Nephron progenitor cell (in vitro differentiated cells): Measurements from ENCODE around the gene SPDEF.

Source experiments
- DNase-seq: peaks from one replicate; pipeline ENCODE4 v3.0.0; 2021
- H3K27ac Mint-ChIP-seq: 2 replicates; pipeline ENCODE4 v1.8.0; 2021; ENCODE audit warnings: mild to moderate bottlenecking, moderate library complexity, mixed read lengths
- H3K27me3 Mint-ChIP-seq: 2 replicates; pipeline ENCODE4 v1.8.0; 2021; ENCODE audit warnings: mild to moderate bottlenecking, low read depth, mixed read lengths; ENCODE audit not compliant: poor library complexity
- H3K36me3 Mint-ChIP-seq: 2 replicates; pipeline ENCODE4 v1.8.0; 2021; ENCODE audit warnings: low read depth, mixed read lengths
- H3K4me1 Mint-ChIP-seq: 2 replicates; pipeline ENCODE4 v1.8.0; 2021; ENCODE audit warnings: mixed read lengths
- H3K4me3 Mint-ChIP-seq: 2 replicates; pipeline ENCODE4 v1.8.0; 2021; ENCODE audit warnings: mild to moderate bottlenecking, moderate library complexity, mixed read lengths
- H3K9me3 Mint-ChIP-seq: 2 replicates; pipeline ENCODE4 v1.8.0; 2021; ENCODE audit warnings: mild to moderate bottlenecking, moderate library complexity, mixed read lengths
- CTCF ChIP-seq: fragments of 200-600 bp; sonication (generic); IDR thresholded peaks from 2 replicates; pipeline ENCODE4 v1.5.0; 2021; ENCODE audit warnings: antibody characterized with exemption

Gene SPDEF

GRCh38 chr6:34570066-34570833, 14.1 kb upstream of the SPDEF start:
- peaks cover 7% of the 10 kb centered on the region for H3K27me3 Mint-ChIP-seq
- H3K27ac Mint-ChIP-seq, result peak overlapping the region; percentile 9
- H3K4me1 Mint-ChIP-seq, result peaks cover 45% of the 10 kb centered on the region

GRCh38 chr6:34569361-34569973, 13.3 kb upstream of the SPDEF start:
- Mint-ChIP-seq H3K4me1 (peaks cover 41% of the 10 kb centered on the region), H3K4me3 (no peak overlapping the region), H3K9me3 (no peaks in the 10 kb centered on the region), H3K36me3 (no peaks in the 10 kb centered on the region), H3K27ac (no peak overlapping the region), H3K27me3 (peaks cover 7% of the 10 kb centered on the region)
- DNase-seq, result no peak
- TF ChIP-seq CTCF, result no peak

More at GRCh38 chr6:34570066-34570833, 14.1 kb upstream of the SPDEF start:
- H3K36me3 Mint-ChIP-seq, result no peaks in the 10 kb centered on the region
- no peak overlapping the region for H3K4me3 Mint-ChIP-seq
- no peak for TF ChIP-seq CTCF
- no peak for DNase-seq
- no peaks in the 10 kb centered on the region for H3K9me3 Mint-ChIP-seq

GRCh38 chr6:34568341-34569201, 12.4 kb upstream of the SPDEF start:
- no peak for TF ChIP-seq CTCF
- H3K4me1 Mint-ChIP-seq, result peaks cover 41% of the 10 kb centered on the region
- H3K27ac Mint-ChIP-seq, result peak overlapping the region; percentile 51
- H3K9me3 Mint-ChIP-seq, result no peaks in the 10 kb centered on the region
- DNase-seq, result no peak
- H3K36me3 Mint-ChIP-seq, result no peaks in the 10 kb centered on the region
- peaks cover 7% of the 10 kb centered on the region for H3K27me3 Mint-ChIP-seq
- H3K4me3 Mint-ChIP-seq, result no peak overlapping the region

- Mint-ChIP-seq H3K36me3 (no peaks in the 10 kb centered on the region), H3K27me3 (peaks cover 9% of the 10 kb centered on the region), H3K9me3 (no peaks in the 10 kb centered on the region), H3K4me3 (no peak overlapping the region), H3K4me1 (peaks cover 41% of the 10 kb centered on the region), H3K27ac (no peak overlapping the region)
- DNase-seq, result no peak
- TF ChIP-seq CTCF, result no peak
These were observed 10.9 kb upstream of the SPDEF start for GRCh38 chr6:34566830-34567546.

GRCh38 chr6:34565722-34566137, 9.6 kb upstream of the SPDEF start:
- no peaks in the 10 kb centered on the region for H3K9me3 Mint-ChIP-seq
- TF ChIP-seq CTCF, result no peak
- peak overlapping the region; percentile 61 for H3K27ac Mint-ChIP-seq
- H3K4me1 Mint-ChIP-seq, result peaks cover 41% of the 10 kb centered on the region
- H3K4me3 Mint-ChIP-seq, result no peak overlapping the region
- H3K27me3 Mint-ChIP-seq, result peaks cover 9% of the 10 kb centered on the region
- H3K36me3 Mint-ChIP-seq, result no peaks in the 10 kb centered on the region
- no peak for DNase-seq
